AG04449 (cell line): ENCODE data around the gene GRIN3A.

Experiments used
- CTCF ChIA-PET: fragments of 350-600 bp; formaldehyde crosslinking; extraction: SDS; loops from one replicate; lab custom pipeline; 2021; ENCODE audit warnings: antibody characterized with exemption; lab: Yijun Ruan, JAX
- POLR2A ChIA-PET: fragments of 400-600, 350-600 bp; formaldehyde crosslinking; extraction: SDS; loops from one replicate; lab custom pipeline; 2020; ENCODE audit warnings: antibody characterized with exemption, inconsistent platforms; lab: Yijun Ruan, JAX
- DNase-seq: peaks from one replicate; pipeline ENCODE4 v3.0.0-alpha.2; 2010; ENCODE audit warnings: low read depth, low spot score
- H3K4me3 ChIP-seq: 2 replicates; pipeline ENCODE4 v1.5.1; 2011; ENCODE audit warnings: low read depth, mild to moderate bottlenecking, control low read depth, low read length
- CTCF ChIP-seq: IDR thresholded peaks from one replicate; pipeline ENCODE4 v1.5.1; 2011; ENCODE audit warnings: mild to moderate bottlenecking, moderate library complexity, low read length, control low read depth, inconsistent platforms; ENCODE audit not compliant: insufficient read depth; ENCODE audit errors: missing control alignments

Gene GRIN3A

GRCh38 chr9:101587332-101588043 lies 151.0 kb downstream of the GRIN3A start:
- no peak overlapping the region for H3K4me3 ChIP-seq
- POLR2A ChIA-PET, result no interaction called here
- no peak for DNase-seq
- CTCF ChIA-PET, result interaction anchor here (1.1 kb wide), 1 partner anchor 14 kb away, joined by 3 read pairs; no protein-coding TSS in a partner anchor
- TF ChIP-seq CTCF, result no peak

DNA sequence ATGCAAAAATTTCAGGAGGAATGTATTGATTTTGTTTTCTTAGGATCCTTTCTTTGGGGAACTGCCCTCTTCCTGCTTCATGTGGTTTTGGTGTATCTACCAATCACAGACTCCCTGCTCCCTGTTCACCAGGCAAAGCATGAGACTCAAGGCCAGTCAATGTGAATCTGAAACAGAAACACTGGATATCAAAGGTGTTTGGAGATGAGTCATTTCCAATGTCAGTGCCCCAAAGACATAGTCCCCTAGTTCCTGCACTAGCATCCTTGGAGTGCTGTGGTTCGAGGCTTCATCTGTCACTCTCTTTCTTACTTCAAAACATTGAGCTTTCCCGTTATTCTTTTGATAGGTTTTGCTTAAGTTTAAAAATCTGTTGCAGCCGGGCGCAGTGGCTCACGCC lies 151.8 kb downstream of the GRIN3A start:
- POLR2A ChIA-PET, result no interaction called here
- no peak overlapping the region for H3K4me3 ChIP-seq
- CTCF ChIA-PET, result interaction anchor here (1.1 kb wide), 1 partner anchor 15 kb away, joined by 3 read pairs; no protein-coding TSS in a partner anchor
- no peak for DNase-seq
- TF ChIP-seq CTCF, result no peak

GRCh38 chr9:101585740-101586139 lies 152.7 kb downstream of the GRIN3A start:
- TF ChIP-seq CTCF, result no peak
- H3K4me3 ChIP-seq, result no peak overlapping the region
- CTCF ChIA-PET, result no interaction called here
- DNase-seq, result no peak
- POLR2A ChIA-PET, result no interaction called here

DNA sequence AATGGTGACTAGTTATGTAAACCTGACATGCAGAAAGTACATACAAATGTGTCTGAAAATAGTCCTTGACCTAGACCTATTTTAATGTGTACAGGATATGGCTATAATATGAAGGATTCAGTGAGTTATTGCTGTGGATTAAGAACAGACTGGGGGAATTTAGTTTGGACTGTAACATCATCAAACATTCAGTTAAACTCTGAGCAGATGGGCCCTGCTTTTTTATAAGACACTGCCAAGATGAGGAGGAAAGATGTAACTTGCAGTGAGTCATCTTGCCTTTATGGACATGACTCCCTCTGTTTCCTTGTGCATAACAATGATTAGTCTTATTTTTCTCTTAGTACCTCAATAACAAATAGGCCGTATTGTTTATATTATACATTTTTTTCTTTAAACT lies 155.9 kb downstream of the GRIN3A start:
- CTCF ChIA-PET, result interaction anchor here (0.8 kb wide), 1 partner anchor 15 kb away, joined by 4 read pairs; no protein-coding TSS in a partner anchor
- peak; percentile 64 for DNase-seq
- POLR2A ChIA-PET, result no interaction called here
- no peak for TF ChIP-seq CTCF
- no peak overlapping the region for H3K4me3 ChIP-seq

DNA sequence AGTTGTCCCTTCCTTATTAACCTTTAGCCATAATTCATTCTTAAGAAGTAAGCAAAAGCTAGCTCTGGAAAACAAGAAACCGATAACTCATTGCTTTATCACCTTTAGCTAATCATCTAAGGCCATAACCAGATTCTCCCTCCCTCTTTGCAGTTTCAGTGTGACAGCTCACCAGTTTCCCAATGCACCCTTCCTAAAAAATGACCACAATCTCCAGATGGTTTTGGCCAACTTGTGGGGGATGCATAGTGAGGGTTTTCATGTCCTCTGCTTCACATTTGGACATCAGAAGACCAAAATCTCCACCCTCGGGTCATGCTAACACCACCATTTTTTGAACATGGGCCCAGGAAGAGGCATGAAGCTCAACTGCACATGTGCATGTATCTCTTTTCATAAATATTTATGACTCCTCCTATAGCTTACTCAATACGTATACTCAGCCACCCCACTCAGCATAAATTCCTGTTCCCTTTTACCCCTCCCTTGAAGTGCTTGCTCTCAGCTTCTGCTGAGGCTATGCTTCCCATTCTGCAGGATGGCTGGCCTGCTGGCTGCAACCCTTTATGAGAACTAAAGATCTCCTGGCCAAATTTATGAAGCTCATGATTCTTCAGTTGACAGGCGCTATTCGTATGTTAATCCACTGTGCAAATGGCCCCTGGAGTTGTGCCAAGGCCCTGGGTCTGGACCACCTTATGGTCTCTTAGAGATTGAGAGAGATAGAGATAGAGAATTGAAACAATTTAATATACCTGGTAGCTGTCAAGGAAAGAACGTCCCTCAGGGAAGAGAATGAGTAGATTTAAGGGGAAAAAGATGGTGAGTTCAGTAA lies 158.5 kb downstream of the GRIN3A start:
- no peak overlapping the region for H3K4me3 ChIP-seq
- POLR2A ChIA-PET, result no interaction called here
- no peak for DNase-seq
- CTCF ChIA-PET, result interaction anchor here (1.1 to 1.8 kb wide), 2 partner anchors 9 to 13 kb away, joined by 4 to 8 read pairs; no protein-coding TSS in a partner anchor
- no peak for TF ChIP-seq CTCF

DNA sequence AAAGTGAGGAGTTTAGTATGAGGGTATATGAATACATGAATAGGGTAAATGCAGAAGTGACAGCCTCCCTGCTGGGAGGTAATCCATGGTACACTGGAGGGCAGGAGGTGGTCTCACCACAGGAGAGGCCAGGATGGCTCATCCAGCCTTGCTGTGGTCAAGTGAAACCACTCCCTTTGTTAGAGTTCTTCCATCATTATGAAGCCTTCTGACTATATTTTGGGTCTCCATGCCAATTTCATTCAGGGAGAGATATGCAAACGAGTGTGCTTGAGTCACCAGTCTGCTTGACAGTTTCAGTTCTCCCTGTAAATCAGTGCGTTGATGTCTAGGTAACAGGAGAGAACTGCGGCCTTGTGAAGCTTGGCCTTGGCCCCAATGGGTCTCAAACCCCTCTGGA lies 160.1 kb downstream of the GRIN3A start:
- TF ChIP-seq CTCF, result no peak
- CTCF ChIA-PET, result no interaction called here
- POLR2A ChIA-PET, result no interaction called here
- no peak overlapping the region for H3K4me3 ChIP-seq
- no peak for DNase-seq
